Transverse colon (tissue), 4 donors: ENCODE results near the gene CLSTN2.

Source experiments
- CTCF ChIP-seq, 5 experiments: fragments of 200-600 bp in 3 of 5; fragments of 450-650 bp in 2 of 5; sonication (generic) in 3 of 5; IDR thresholded peaks; 1 replicate in 2 of 5; 2 replicates in 3 of 5; pipeline ENCODE4 v1.5.1; 2016 to 2017; ENCODE audit warnings: antibody characterized with exemption in 5 of 5, inconsistent platforms in 3 of 5, mild to moderate bottlenecking in 2 of 5, moderate library complexity in 1 of 5
- EP300 ChIP-seq: sonication (generic); formaldehyde crosslinking; IDR thresholded peaks from one replicate; pipeline ENCODE4 v1.6.1; 2017; ENCODE audit warnings: antibody characterized with exemption, low read depth
- POLR2A ChIP-seq: fragments of 450-650 bp; IDR thresholded peaks from one replicate; pipeline ENCODE4 v1.6.1; 2016; ENCODE audit warnings: antibody characterized with exemption, mild to moderate bottlenecking, moderate library complexity
- POLR2AphosphoS5 ChIP-seq, 3 donors: sonication (generic); formaldehyde crosslinking; IDR thresholded peaks; one replicate each; pipeline ENCODE4 v1.6.1; 2016; ENCODE audit warnings: antibody characterized with exemption in 3 of 3

GRCh38 chr3:139975594-139976365, 40.8 kb downstream of the CLSTN2 start:
- no peak for TF ChIP-seq POLR2AphosphoS5 (IDR thresholded peaks at IDR 0.05)
- no peak for TF ChIP-seq POLR2A
- no peak for TF ChIP-seq CTCF (IDR thresholded peaks at IDR 0.05)
- no peak for TF ChIP-seq EP300
